Stimulated activated CD8-positive, alpha-beta memory T cell treated with anti-CD3 and anti-CD28 coated beads, Interleukin-2, amount 100 ng/mL, for 1 hour (primary cell): ENCODE measurements around the gene LRRC10B.

Experiments used
- DNase-seq, 2 donors: peaks; one replicate each; pipeline ENCODE4 v3.0.0-alpha.2; 2020; ENCODE audit warnings: low read depth in 2 of 2

LRRC10B gene

DNA sequence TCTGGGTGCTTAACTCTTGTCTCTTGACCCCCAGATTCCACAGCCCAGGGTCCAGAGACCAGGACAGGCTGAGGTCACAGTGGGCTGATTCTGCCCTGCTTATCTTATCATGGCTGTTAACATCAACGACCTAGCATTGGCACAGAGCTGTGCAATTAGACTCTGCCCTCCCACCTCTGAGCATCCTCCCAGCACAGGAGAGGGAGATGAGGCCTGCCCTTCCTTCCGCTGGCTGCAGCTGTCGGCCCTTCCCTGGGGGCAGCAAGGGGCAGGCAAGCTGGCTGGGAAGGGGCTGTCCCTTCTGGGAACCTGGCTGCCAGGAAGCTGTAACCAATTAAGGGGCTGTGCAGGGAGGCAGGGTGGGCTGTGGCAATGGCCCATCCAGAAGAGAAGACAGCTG lies 22.5 kb downstream of the LRRC10B start:
- no peak for DNase-seq

DNA sequence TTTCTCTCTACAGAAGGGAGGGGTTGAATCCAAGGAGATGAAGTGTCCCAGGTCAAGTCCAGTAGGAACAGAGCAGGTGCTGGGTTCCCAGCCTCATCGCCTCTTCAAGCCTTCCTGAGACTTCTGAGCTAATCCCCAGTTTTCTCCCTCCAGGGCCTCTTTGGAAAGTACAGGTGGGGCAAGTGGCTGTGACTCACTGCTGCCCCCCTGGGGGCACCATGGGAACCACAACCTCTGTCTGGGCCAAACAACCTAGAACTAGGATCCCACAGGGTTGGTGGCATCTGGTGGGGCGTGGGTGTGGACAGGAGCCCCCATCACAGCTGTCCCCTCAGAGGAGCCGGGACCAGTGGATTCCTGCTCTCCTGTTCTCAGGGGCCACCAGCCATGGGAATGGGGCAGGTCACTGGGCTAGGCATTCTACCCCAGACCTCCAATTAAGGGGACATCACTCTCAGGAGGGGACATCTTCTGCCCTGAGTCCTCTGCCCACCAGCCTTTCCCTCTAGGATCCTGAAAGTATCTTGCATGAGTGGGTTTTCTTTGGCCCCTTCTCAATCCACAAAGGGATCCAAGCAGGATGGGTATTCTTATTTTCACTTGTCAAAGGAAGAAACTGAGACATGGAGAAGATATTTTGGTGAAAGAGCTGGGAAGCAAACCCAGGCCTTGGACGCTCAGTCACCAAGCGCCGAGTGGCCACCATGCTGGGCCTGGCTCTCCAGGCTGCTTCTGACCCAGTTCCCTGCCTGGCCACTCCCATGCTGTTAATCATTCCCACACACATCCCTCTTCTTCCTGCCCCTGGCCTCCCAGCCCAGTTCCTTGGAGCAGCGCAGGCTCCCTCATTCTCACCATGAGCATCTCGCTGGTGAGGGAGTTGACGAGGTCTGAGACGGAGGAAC lies 23.8 kb downstream of the LRRC10B start:
- no peak for DNase-seq

DNA sequence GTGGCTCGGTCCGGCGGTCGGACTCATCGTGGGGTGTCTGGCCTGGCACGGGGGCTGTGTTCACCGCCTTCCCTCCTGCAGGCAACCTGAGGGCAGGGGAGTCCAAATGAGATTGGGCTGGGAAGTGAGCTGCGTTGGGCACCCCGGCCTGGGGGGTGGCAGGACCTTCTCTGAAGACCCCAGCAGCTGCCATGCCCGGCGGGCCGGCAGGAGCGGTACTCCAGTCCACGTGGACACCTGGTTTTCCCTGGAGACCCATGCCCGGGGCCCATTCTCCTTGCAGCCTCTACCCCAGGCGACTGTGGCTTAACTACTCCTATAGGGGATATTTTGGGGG lies 24.5 kb downstream of the LRRC10B start:
- DNase-seq = no peak

DNA sequence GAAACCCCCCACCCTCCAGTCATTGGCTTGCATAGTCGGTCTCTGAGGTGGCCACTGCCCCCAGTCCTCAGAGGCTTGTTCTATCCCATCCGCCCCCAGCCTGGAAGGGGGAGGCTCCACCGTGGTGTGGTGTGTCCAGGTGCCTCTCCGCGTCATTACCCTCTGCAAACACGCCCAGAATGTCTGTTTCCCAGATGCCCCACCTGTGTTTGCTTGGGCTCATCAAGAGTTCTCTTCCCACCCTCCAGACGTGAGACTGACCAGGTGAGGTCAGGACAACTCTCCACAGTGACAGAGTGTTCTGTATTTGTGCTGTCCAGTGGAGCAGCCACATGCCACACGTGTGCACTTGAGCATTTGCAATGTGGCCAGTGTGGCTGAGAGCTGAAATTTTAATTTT lies 24.9 kb downstream of the LRRC10B start:
- DNase-seq = no peak

DNA sequence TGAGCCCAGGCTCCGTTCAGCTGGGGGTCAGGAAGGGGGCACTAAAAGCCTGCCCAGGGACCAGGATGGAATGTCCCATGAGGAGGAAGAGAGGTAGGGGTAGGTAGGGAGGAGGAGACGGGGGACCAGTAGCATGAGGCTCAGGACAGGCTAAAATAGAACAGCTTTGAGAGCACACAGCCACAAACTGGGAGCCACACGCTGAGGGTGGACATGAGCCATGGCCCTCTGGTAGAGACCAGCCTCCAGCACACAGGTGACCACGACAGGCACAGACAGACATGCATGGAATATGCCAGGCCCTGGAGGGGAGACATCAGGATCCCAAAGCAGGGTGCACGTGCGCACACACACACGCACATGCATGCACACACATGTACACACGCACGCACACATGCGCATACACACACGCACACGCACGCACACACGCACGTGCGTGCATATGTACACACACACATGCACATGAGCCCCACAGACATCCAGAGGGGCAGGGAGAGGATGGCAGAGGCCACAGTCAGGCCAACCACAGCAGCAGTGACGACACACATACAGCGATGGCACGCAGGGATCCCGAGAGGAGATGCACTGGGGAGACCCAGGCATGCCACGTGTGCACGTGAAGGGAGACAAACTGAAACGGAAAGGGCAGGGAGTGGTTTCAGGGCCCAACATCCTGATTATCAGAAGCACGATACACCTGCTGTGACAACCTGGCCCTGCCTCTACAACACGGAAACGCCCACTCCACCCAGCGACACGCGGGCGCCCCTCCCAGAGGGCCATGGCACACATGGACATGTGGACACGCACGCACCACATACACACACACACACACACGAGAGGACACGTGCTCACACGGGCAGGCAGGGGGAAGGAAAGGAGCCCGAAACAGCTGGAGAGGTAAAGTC lies 25.7 kb downstream of the LRRC10B start:
- DNase-seq = no peak

DNA sequence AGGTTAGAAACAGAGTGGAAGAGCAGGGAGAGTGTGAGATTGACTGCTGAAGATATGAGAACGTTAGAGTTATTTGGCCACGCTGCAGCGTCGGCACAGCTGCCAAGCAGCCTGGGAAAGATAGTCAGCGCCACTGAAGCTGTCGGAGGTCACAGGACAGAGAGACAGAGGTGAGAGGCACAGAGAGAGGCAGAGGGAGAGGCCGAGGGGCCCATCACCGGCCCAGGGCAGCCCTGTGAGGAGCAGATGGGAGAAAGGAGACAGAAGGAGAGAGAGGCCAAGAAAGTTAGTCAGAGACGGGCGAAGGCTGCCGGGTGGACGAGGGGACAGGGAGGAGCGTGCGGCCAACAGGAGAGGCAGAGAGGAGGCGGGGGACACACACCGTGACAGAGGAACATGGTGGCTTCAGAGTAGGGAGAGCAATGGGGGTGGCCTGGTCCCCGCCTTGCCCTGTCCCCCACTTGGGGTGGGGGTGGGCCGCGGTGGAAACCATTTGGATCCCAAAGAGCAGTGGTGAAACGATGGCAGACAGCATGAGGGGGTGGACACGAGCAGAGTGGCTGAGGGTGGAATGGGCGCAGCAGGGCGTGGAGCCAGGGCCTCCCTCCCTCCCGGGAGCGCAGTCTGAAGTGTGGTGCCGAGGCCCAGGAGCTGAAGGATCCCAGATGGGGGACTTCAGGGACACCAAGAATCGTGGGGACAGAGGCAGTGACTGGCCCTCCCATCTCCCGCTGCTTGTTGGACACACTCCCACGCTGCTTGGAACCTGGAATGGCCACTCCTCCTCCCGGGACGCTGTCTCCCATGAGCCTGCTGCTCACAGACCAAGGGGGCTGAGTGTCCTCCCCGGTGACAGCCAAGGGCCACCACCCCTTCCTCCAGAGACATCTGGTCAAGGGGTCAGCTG lies 26.6 kb downstream of the LRRC10B start:
- DNase-seq = no peak

DNA sequence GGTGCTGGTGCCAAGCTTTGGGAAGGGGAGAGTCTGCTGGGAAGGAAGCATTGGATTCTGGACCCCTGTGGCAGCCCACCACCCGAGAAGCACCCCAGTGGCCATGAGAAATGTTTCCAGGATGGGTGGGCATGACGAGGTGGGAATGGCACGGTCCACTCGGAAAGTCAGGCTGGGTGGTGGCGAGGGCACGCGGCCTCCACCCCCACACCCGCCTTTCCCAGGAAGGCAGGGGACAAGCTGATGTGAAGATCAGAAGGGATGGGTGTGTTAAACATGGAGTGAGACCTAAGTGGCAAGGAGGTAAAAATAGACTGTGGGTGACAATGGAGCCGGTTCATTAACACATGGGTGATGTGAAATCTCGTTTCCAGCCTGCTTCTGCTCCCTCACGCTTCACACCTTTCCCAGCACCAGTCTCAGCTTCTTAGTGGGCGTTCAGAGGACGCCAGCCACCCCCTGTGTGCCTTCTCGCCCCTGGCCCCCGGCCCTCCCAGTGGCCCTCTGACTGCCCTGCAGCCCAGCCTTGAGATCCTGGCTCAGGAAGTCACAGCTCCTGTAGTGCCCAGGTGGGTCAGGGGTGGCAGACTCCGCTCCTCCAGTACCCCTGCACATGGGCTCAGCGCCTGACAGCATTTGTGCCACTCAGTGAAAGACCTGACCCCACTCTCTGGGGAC lies 27.6 kb downstream of the LRRC10B start:
- DNase-seq = no peak

DNA sequence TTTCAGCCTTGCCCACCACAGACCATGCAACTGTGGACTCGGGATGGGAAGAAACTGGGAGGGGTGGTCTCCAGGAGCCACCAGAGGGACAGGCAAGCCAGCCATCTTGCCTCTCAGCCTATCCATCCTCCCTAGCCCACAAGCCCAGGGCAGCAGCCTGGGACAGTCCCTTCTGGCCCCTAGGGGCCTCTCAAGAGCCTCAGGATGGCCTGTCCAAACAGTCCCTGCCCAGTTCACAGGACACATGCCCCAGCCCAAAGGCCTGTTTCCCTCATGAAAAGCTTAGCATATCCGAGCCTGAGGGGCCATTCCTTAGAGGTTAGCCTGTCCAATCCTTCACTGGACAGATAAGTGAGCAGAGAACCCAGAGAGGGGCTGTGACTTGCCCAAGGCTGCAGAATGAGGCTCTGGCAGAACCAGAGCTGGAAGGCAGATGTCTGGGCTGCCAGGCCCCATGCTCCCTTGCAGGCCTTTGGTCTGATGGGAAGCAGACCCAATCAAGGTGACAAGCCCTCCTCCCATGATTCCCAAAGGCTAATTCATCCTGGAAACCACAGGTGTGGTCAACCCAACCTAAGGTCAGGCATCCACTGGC lies 28.2 kb downstream of the LRRC10B start:
- no peak for DNase-seq

DNA sequence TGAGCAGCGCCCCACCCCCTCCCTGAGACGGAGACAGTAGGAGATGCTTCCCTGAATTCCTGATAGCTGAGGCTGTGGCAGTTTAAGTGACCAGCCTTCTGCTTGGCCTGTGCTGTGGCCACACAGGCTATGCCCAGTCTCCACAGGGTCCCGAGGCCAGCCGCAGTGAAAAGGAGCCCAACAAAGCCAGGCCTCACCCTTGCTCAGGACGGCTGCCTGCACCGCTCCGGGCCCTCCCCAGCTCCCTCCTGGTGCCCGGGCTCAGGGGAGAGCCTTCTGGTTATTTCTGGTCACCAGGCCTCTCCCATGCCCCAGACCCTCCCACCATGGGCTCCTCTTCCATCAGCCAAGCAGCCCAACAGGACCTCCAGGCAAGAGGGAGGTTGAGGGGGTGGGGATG lies 28.8 kb downstream of the LRRC10B start:
- DNase-seq = no peak

DNA sequence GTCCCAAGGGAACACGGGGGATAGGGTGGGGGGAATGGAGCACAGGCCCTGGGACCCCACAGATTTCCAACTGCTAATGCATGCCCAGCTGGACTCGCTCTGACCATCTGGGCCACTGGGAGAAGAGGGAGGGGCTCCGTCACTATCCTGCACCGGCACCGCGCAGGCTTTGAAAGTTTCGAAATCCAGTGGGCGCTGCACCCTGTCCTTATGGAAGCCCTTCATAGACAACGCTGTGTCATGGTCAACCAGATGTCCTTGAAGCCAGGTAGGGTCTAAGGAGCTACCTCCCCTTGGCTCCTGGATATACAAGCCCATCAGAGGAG lies 30.1 kb downstream of the LRRC10B start:
- DNase-seq = no peak

DNA sequence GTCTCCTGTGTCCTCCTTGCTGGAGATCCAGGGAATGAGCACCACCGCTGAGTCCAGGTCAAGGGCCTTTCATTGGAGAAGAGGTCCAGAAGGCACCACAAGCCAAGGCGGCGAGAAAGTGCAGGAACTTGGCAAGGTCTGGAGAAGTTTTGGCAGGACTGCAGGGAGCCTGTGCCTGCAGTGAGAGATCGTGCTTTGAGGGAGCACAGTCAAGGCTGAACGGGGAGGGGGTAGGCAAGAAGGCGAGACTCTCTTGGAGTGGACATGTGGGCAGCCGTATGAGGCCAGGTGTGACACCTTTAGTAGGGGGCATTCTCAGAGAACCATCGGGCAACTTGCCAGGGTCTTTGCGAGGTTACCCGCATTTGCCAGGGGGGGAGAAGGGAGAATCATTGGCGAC lies 30.5 kb downstream of the LRRC10B start:
- DNase-seq = no peak

DNA sequence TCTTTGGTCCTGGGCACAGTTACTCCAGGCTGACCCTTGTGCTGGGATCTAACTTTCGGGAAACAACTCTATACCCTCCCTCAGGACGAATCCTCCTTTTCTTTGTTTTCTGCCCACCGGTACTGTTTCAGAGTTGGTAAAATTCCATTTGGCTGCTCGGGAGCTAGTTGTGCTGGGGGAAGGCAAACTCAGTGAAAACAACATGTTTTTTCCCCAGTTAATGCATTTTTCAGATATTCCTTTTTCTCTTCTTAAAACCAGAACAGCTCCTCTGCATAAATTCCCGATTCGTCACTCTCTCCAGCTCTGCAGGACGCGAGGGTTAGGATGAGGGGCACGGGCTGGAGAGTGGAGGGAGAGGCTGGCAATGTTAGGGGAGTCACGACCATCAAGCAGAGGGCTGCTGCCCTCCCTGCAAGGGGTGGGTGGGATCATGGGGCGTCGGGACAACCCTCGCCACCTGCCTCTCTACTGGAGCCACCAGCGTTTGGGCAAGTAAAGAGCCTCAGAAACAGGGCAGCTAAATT lies 31.3 kb downstream of the LRRC10B start:
- DNase-seq = no peak

DNA sequence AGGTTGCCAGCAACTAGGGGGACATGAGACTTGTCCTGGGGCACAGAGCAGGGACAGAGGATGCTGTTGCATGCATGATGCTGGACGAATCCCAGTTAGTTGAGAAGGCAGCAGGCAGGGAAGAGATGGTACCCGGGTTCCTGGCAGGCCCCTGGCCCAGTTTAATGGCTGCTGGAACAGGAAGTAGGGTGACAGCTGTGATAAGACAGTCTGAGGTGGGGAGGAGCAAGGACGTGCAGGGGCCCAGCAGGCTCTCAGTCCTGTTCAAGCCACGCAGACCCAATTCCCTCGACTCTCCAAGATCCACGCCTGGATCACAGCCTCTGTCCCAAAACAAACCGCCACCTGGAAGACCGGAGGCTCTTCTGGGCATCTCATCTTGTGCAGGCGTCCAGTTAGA lies 32.0 kb downstream of the LRRC10B start:
- no peak for DNase-seq

DNA sequence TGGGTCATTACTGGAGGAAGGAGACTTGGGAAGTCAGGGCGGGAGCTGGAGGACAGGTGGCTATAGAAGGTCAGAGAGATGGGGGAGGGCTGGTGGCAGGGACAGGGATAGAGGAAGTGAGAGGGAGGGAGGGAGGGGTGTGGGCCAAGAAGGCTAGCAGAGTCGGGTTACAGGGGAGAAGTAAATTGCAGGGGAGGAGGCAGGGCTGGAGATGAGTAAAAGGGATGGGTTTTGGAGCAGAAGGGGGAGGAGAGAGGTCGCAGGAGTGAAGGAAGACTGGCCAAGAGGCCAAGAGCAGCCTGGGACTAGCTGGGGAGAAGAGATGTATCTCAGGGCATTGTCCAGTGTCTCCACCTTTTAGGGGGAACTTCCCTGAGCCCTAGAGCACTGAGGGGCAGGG lies 33.0 kb downstream of the LRRC10B start:
- no peak for DNase-seq

DNA sequence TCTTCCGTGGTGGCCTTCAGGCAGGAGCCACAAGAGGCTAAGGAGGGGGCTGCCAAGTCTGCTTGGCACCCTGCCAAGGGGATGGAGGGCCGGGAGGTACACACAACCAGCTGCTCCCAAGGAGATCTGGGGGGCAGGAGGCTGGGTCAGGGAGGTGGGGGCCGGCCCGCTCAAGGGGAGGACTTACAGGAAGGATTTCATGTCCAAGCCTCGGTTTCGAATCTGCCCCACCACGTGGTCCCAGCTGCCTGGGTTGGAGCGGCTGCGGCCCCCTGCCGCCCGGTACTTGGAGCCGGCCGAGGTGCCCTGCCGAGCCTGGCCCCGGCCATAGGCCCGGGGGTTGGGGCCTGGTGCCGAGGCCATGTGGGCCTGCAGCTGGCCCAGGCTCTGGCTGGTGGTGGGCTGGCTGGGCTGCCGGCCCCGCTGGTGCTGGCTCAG lies 33.5 kb downstream of the LRRC10B start:
- DNase-seq = no peak

DNA sequence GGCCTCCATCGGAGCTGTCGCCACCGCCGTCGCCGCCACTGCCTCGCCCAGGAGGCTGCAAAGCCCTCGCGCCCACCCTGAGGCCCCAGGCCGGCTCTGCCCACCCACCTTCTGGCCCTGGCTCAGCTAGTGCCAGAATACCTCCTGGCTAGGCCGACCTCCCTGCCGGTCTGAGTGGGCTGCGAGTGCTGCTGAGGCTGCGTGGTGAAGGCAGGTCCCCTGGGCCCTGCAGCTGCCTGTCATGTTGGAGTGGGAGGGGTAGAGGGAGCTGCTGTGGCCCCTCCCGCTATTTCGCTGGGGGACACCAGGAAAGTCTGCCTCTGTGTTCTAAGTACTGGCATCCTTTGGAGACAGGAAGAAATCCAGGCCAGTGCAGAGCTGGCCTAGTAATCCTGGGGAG lies 34.2 kb downstream of the LRRC10B start:
- no peak for DNase-seq

DNA sequence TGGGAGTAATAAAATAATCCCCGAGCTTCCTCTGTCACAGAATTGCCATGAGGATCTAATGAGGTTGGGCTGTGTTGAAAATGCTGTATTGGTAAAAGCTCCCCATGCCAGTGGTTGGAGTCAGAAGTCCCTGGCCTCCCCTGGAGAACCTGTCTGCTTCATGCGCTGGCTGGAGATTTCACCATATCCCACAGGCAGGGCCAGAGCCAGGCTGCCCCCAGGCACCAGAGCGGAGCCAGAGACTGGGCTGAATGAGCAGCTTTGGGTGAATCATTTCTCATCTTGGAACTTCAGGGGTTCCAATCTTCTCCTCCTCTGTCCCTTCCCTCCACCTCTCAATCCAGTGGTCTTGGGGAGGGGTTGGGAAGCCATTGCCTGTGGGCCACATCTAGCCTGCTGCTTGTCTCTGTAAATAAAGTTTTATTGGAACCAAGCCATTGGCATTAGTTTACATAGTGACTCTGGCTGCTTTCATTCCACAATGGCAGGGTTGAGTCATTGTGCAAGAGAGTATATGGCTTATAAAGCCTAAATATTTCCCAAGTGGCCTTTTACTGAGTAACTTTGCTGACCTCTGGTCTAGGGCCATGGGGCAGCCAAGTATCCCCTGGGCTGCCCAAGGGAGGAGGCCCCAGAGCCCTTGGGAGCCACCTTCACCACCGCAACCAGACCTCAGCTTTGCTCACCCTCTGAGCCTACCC lies 35.2 kb downstream of the LRRC10B start:
- DNase-seq = no peak

DNA sequence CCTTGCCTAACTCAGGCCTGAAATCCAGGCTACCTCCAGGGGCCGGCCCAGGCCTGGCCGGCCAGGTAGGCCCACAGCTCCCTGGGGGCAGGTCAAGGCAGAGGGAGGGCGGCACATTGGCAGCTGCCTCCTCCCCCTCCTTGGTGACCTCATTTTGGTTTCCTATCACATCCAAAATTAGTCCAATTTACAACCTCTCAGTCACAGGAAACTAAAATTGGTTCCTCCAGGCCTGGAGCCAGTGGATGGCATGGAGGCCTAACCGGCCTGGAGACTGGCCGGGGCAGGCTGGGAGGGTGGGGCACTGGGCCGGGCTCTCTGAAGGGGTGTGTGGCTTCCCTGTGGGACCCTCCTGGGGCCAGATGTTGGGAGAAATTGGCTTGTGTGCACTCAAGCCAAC lies 35.9 kb downstream of the LRRC10B start:
- no peak for DNase-seq

DNA sequence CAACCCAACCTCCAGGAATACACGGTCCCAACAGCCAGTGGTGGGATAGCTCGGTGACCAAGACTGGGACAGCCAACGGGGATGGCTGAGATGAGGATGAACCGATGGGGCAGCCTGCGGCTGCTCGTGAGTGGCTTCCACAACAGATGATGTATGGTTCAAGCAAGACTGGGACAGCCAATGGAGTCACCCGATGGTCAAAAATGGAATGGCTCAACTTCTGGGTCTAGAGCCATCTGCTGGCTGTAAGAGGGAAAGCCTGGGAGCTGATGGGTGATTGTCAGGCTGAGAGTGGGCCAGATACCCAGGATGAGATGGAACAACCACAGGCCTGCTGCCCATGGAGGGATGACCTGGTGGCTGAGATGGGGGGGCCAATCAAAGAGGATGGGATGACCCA lies 36.8 kb downstream of the LRRC10B start:
- no peak for DNase-seq

DNA sequence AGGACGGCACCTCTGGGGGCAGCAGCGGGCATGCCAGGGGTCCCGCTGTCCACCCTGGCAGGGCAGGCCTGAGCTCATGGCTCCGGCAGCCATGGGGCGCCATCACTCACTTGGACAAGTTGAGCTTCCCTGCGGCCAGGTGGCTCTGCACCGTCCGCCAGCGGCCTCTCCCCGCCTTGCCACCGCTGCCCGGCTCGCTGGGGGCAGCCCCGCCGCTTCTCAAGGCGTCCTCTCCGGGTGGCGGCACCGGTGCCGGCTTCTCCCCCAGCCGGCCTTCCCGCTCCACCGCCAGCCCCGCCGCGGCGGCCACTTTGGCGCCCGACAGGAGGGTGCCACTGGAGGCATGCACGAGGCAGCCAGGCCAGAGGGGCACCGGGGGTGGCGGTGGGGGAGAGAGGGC lies 37.4 kb downstream of the LRRC10B start:
- no peak for DNase-seq
